ENCODE measurements around the gene SC5D. TPM values are rescaled to one million over a fixed set of nuclear protein-coding genes. Genes with fewer than 3 reads are reported as not detected.

SC5D gene, protein sequence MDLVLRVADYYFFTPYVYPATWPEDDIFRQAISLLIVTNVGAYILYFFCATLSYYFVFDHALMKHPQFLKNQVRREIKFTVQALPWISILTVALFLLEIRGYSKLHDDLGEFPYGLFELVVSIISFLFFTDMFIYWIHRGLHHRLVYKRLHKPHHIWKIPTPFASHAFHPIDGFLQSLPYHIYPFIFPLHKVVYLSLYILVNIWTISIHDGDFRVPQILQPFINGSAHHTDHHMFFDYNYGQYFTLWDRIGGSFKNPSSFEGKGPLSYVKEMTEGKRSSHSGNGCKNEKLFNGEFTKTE
- 10 to 100 TPM; 24.4 to 79.6 TPM for total RNA-seq

- H3K36me3 ChIP-seq: no peaks in the 10 kb centered on the region
- peak within 1 kb of the TSS; percentile 72 to 91 for H3K9ac ChIP-seq (ENCODE audit: low read depth in 2 of 2, low read length in 2 of 2)
- H3K27me3 ChIP-seq: no peaks in the 10 kb centered on the region
- H3K9me3 ChIP-seq: no peaks in the 10 kb centered on the region
- DNase-seq: peak; percentile 95
- no peaks in the 10 kb centered on the region for H3K4me1 ChIP-seq
- TF ChIP-seq CTCF (IDR thresholded peaks at IDR 0.05): no peak
- intact Hi-C loops (cut with DNase I): no loop called here
- H3K27ac ChIP-seq: peak within 1 kb of the TSS; percentile 78
- peak within 1 kb of the TSS; percentile 77 for H3K4me3 ChIP-seq
These were observed at the start of gene SC5D for GRCh38 chr11:121292495-121293287. Gene SC5D (plus strand): TSS chr11:121292771. CDS start chr11:121303376, 10,605 bp downstream.

- Histone ChIP-seq H3K9ac (ENCODE audit: low read depth in 2 of 2, low read length in 2 of 2) (no peak overlapping the region), H3K9me3 (no peaks in the 10 kb centered on the region), H3K4me1 (no peaks in the 10 kb centered on the region), H3K27me3 (no peaks in the 10 kb centered on the region), H3K27ac (no peak overlapping the region), H3K4me3 (no peak overlapping the region), H3K36me3 (no peaks in the 10 kb centered on the region)
- no peak for DNase-seq
- no peak for TF ChIP-seq CTCF (IDR thresholded peaks at IDR 0.05)
- intact Hi-C loops (cut with DNase I): loop anchor here (5.0 kb wide), 1 partner anchor 347 kb away; no protein-coding TSS in a partner anchor
These were observed 47.7 kb upstream of the SC5D start for GRCh38 chr11:121244884-121245283.

DNA sequence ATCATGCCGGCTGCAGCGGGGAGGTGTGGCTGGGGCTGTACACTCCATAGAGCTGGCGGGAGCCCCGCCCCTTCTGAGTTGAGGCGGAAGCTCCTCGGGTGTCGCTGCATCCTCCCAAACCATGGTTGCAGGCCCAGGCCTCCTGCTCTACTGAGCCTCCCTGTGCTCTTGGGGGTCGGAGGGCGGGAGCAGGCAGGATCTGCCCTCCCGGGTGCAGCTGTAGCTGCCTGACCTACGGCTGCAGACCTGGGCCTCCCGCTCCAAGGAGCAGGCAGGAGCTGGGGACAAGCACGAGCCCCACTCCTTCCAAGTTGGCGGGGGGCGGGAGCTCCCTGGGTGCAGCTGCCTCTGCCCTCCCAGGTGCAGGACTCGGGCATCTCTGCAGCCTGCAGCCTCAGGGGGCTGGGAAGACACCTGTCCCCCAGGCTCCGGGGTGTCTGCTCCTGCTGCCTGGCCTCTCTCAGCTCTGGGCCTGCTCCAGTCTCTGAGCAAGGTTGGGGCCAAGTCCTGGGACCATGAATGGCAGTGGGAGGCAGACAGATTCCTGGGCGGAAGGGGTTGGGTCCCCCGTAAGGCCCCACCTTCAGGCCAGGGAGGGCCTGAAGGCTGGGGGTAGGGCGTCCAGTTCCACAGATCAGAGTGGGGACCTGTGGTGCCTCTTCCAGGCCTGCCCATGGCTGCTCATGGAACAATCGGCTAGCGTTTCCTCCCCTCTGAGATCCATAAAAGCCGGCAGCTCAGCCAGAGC is 46.4 kb upstream of the SC5D start:
- no peak overlapping the region for H3K4me3 ChIP-seq
- H3K9ac ChIP-seq (ENCODE audit: low read depth in 2 of 2, low read length in 2 of 2): no peak overlapping the region
- H3K4me1 ChIP-seq: no peaks in the 10 kb centered on the region
- no peak overlapping the region for H3K27ac ChIP-seq
- H3K36me3 ChIP-seq: no peaks in the 10 kb centered on the region
- no peaks in the 10 kb centered on the region for H3K9me3 ChIP-seq
- intact Hi-C loops (cut with DNase I): loop anchor here (5.0 kb wide), 1 partner anchor 346 kb away; no protein-coding TSS in a partner anchor
- H3K27me3 ChIP-seq: no peaks in the 10 kb centered on the region
- no peak for TF ChIP-seq CTCF (IDR thresholded peaks at IDR 0.05)
- no peak for DNase-seq

GRCh38 chr11:121246769-121247035 is 45.9 kb upstream of the SC5D start:
- Histone ChIP-seq H3K4me3 (no peak overlapping the region), H3K27ac (no peak overlapping the region), H3K4me1 (no peaks in the 10 kb centered on the region), H3K9ac (ENCODE audit: low read depth in 2 of 2, low read length in 2 of 2) (no peak overlapping the region), H3K27me3 (no peaks in the 10 kb centered on the region), H3K9me3 (no peaks in the 10 kb centered on the region), H3K36me3 (no peaks in the 10 kb centered on the region)
- no peak for TF ChIP-seq CTCF (IDR thresholded peaks at IDR 0.05)
- no peak for DNase-seq
- intact Hi-C loops (cut with DNase I): loop anchor here (5.0 kb wide), 1 partner anchor 346 kb away; no protein-coding TSS in a partner anchor

- TF ChIP-seq CTCF (IDR thresholded peaks at IDR 0.05): no peak
- Histone ChIP-seq H3K27ac (no peak overlapping the region), H3K9ac (ENCODE audit: low read depth in 2 of 2, low read length in 2 of 2) (no peak overlapping the region), H3K27me3 (no peaks in the 10 kb centered on the region), H3K9me3 (no peaks in the 10 kb centered on the region), H3K36me3 (no peaks in the 10 kb centered on the region), H3K4me1 (no peaks in the 10 kb centered on the region), H3K4me3 (no peak overlapping the region)
- DNase-seq: no peak
- intact Hi-C loops (cut with DNase I): loop anchor here (5.0 kb wide), 1 partner anchor 344 kb away; no protein-coding TSS in a partner anchor
These were observed 44.1 kb upstream of the SC5D start for GRCh38 chr11:121248496-121248895.
